ENCODE results near the gene LILRA5. TPM values are rescaled to one million over a fixed set of nuclear protein-coding genes. Genes with fewer than 3 reads are reported as not detected.
"Not testable (repeated sequence)": the region's sequence is repeated elsewhere in the genome, so short reads cannot be mapped to it uniquely, and the experiment has no call there.

Gene LILRA5
- 1.4 TPM for polyA plus RNA-seq (2013)

- Histone ChIP-seq H3K9me3 (ENCODE audit: control extremely low read depth in 1 of 5, control insufficient read depth in 4 of 5, insufficient read depth in 2 of 5, low read depth in 1 of 5, low read length in 4 of 5) (no peaks in the 10 kb centered on the region), H3K4me3 (ENCODE audit: control insufficient read depth in 1 of 7, extremely low read depth in 1 of 7, insufficient read depth in 4 of 7, low read depth in 2 of 7, low read length in 6 of 7) (peak within 1 kb of the TSS in 1 of 7 experiments; percentile 20), H3K4me1 (ENCODE audit: control extremely low read depth in 1 of 4, control insufficient read depth in 4 of 4, insufficient read depth in 4 of 4, low read length in 3 of 4) (peaks cover 3 to 16% (median 12%) of the 10 kb centered on the region in 4 experiments), H3K36me3 (ENCODE audit: control insufficient read depth in 4 of 4, insufficient read depth in 4 of 4, low read length in 3 of 4) (no peaks in the 10 kb centered on the region), H3K27ac (ENCODE audit: insufficient read depth in 1 of 2, low read depth in 1 of 2, low read length in 2 of 2, poor library complexity in 1 of 2, severe bottlenecking in 2 of 2) (no peak within 1 kb of the TSS), H3K27me3 (replicated peaks in 2 of 5; ENCODE audit: control insufficient read depth in 4 of 5, insufficient read depth in 5 of 5, low read length in 4 of 5) (no peaks in the 10 kb centered on the region)
- ChIA-PET CTCF (interaction anchor here (0.6 to 1.3 kb wide), 3 partner anchors 76 to 113 kb away, joined by 3 to 4 read pairs (median 3); no protein-coding TSS in a partner anchor), POLR2A (no interaction called here)
- DNase-seq = peak; percentile 33 to 78 (median 78)
- 17% methylated on average over 11 of the region's 13 CpGs for WGBS (ENCODE audit: insufficient coverage)
Observed at GRCh38 chr19:54312436-54313377, at the start of gene LILRA5. Gene LILRA5, minus strand, starts transcription at chr19:54313166. Its CDS starts 147 bp downstream, at chr19:54313019.

- Histone ChIP-seq H3K27ac (ENCODE audit: insufficient read depth in 1 of 2, low read depth in 1 of 2, low read length in 2 of 2, poor library complexity in 1 of 2, severe bottlenecking in 2 of 2) (peak overlapping the region in 1 of 2 experiments; percentile 3), H3K36me3 (ENCODE audit: control insufficient read depth in 4 of 4, insufficient read depth in 4 of 4, low read length in 3 of 4) (peaks cover 5 to 22% (median 14%) of the 10 kb centered on the region in 4 experiments), H3K4me3 (ENCODE audit: control insufficient read depth in 1 of 7, extremely low read depth in 1 of 7, insufficient read depth in 4 of 7, low read depth in 2 of 7, low read length in 6 of 7) (peak overlapping the region in 4 of 7 experiments; percentile 31 to 88 (median 68)), H3K4me1 (ENCODE audit: control extremely low read depth in 1 of 4, control insufficient read depth in 4 of 4, insufficient read depth in 4 of 4, low read length in 3 of 4) (peaks cover 25 to 62% (median 53%) of the 10 kb centered on the region in 4 experiments)
- DNase-seq = peak in 1 of 3 donors; percentile 48
- ChIA-PET POLR2A (interaction anchor here (0.6 to 1.0 kb wide), 2 partner anchors 17 to 26 kb away, joined by 3 to 4 read pairs; no protein-coding TSS in a partner anchor), CTCF (interaction anchor here (5.2 kb wide), 1 partner anchor 28 kb away, joined by 50 read pairs; no protein-coding TSS in a partner anchor)
- 0% methylated on average over 1 of the region's 10 CpGs for WGBS (ENCODE audit: insufficient coverage)
- not testable (repeated sequence) for H3K9me3 ChIP-seq (ENCODE audit: control extremely low read depth in 1 of 5, control insufficient read depth in 4 of 5, insufficient read depth in 2 of 5, low read depth in 1 of 5, low read length in 4 of 5); H3K27me3 ChIP-seq (replicated peaks in 2 of 5; ENCODE audit: control insufficient read depth in 4 of 5, insufficient read depth in 5 of 5, low read length in 4 of 5)
Observed at GRCh38 chr19:54361680-54362422, 48.9 kb upstream of the LILRA5 start.

- H3K9me3 ChIP-seq (ENCODE audit: control extremely low read depth in 1 of 5, control insufficient read depth in 4 of 5, insufficient read depth in 2 of 5, low read depth in 1 of 5, low read length in 4 of 5); H3K27ac ChIP-seq (ENCODE audit: insufficient read depth in 1 of 2, low read depth in 1 of 2, low read length in 2 of 2, poor library complexity in 1 of 2, severe bottlenecking in 2 of 2); CTCF ChIA-PET; DNase-seq; H3K4me3 ChIP-seq (ENCODE audit: control insufficient read depth in 1 of 7, extremely low read depth in 1 of 7, insufficient read depth in 4 of 7, low read depth in 2 of 7, low read length in 6 of 7); POLR2A ChIA-PET; H3K27me3 ChIP-seq (replicated peaks in 2 of 5; ENCODE audit: control insufficient read depth in 4 of 5, insufficient read depth in 5 of 5, low read length in 4 of 5): not testable (repeated sequence)
- Histone ChIP-seq H3K4me1 (ENCODE audit: control extremely low read depth in 1 of 4, control insufficient read depth in 4 of 4, insufficient read depth in 4 of 4, low read length in 3 of 4) (peaks cover 14 to 53% (median 40%) of the 10 kb centered on the region in 4 experiments), H3K36me3 (ENCODE audit: control insufficient read depth in 4 of 4, insufficient read depth in 4 of 4, low read length in 3 of 4) (peaks cover 12 to 48% (median 32%) of the 10 kb centered on the region in 4 experiments)
- 86% methylated on average over 1 of the region's 21 CpGs for WGBS (ENCODE audit: insufficient coverage)
Observed at GRCh38 chr19:54359149-54359820, 46.3 kb upstream of the LILRA5 start.

GRCh38 chr19:54357381-54357780, 44.4 kb upstream of the LILRA5 start:
- 88% methylated on average over 12 of the region's 16 CpGs for WGBS (ENCODE audit: insufficient coverage)
- no peaks in the 10 kb centered on the region for H3K27me3 ChIP-seq (replicated peaks in 2 of 5; ENCODE audit: control insufficient read depth in 4 of 5, insufficient read depth in 5 of 5, low read length in 4 of 5)
- H3K4me1 ChIP-seq (ENCODE audit: control extremely low read depth in 1 of 4, control insufficient read depth in 4 of 4, insufficient read depth in 4 of 4, low read length in 3 of 4) = peaks cover 8 to 44% (median 29%) of the 10 kb centered on the region in 4 experiments
- no peak overlapping the region for H3K27ac ChIP-seq (ENCODE audit: insufficient read depth in 1 of 2, low read depth in 1 of 2, low read length in 2 of 2, poor library complexity in 1 of 2, severe bottlenecking in 2 of 2)
- ChIA-PET POLR2A (no interaction called here), CTCF (interaction anchor here (0.6 to 6.5 kb wide), 6 partner anchors 11 to 60 kb away, joined by 3 to 95 read pairs (median 4); no protein-coding TSS in a partner anchor)
- H3K36me3 ChIP-seq (ENCODE audit: control insufficient read depth in 4 of 4, insufficient read depth in 4 of 4, low read length in 3 of 4) = peaks cover 18 to 48% (median 36%) of the 10 kb centered on the region in 4 experiments
- no peaks in the 10 kb centered on the region for H3K9me3 ChIP-seq (ENCODE audit: control extremely low read depth in 1 of 5, control insufficient read depth in 4 of 5, insufficient read depth in 2 of 5, low read depth in 1 of 5, low read length in 4 of 5)
- DNase-seq = no peak
- no peak overlapping the region for H3K4me3 ChIP-seq (ENCODE audit: control insufficient read depth in 1 of 7, extremely low read depth in 1 of 7, insufficient read depth in 4 of 7, low read depth in 2 of 7, low read length in 6 of 7)

GRCh38 chr19:54356444-54357056, 43.6 kb upstream of the LILRA5 start:
- Histone ChIP-seq H3K27ac (ENCODE audit: insufficient read depth in 1 of 2, low read depth in 1 of 2, low read length in 2 of 2, poor library complexity in 1 of 2, severe bottlenecking in 2 of 2) (no peak overlapping the region), H3K9me3 (ENCODE audit: control extremely low read depth in 1 of 5, control insufficient read depth in 4 of 5, insufficient read depth in 2 of 5, low read depth in 1 of 5, low read length in 4 of 5) (no peaks in the 10 kb centered on the region), H3K4me1 (ENCODE audit: control extremely low read depth in 1 of 4, control insufficient read depth in 4 of 4, insufficient read depth in 4 of 4, low read length in 3 of 4) (peaks cover 3 to 48% (median 33%) of the 10 kb centered on the region in 4 experiments), H3K4me3 (ENCODE audit: control insufficient read depth in 1 of 7, extremely low read depth in 1 of 7, insufficient read depth in 4 of 7, low read depth in 2 of 7, low read length in 6 of 7) (no peak overlapping the region), H3K27me3 (replicated peaks in 2 of 5; ENCODE audit: control insufficient read depth in 4 of 5, insufficient read depth in 5 of 5, low read length in 4 of 5) (no peaks in the 10 kb centered on the region), H3K36me3 (ENCODE audit: control insufficient read depth in 4 of 4, insufficient read depth in 4 of 4, low read length in 3 of 4) (peaks cover 18 to 48% (median 36%) of the 10 kb centered on the region in 4 experiments)
- WGBS (ENCODE audit: insufficient coverage) = 98% methylated on average over 4 of the region's 12 CpGs
- DNase-seq = no peak
- POLR2A ChIA-PET = no interaction called here
- CTCF ChIA-PET = interaction anchor here (0.6 to 6.5 kb wide), 6 partner anchors 11 to 59 kb away, joined by 3 to 95 read pairs (median 4); no protein-coding TSS in a partner anchor

GRCh38 chr19:54355675-54356074, 42.7 kb upstream of the LILRA5 start:
- ChIA-PET POLR2A (interaction anchor here (1.0 kb wide), 1 partner anchor 19 kb away, joined by 3 read pairs; no protein-coding TSS in a partner anchor), CTCF (interaction anchor here (1.3 to 6.5 kb wide), 7 partner anchors 9 to 54 kb away, joined by 3 to 95 read pairs (median 9); partner anchors contain the start of gene LAIR1)
- H3K36me3 ChIP-seq (ENCODE audit: control insufficient read depth in 4 of 4, insufficient read depth in 4 of 4, low read length in 3 of 4) = peaks cover 18 to 44% (median 30%) of the 10 kb centered on the region in 4 experiments
- WGBS (ENCODE audit: insufficient coverage) = 43% methylated on average over 8 of the region's 14 CpGs
- peak overlapping the region in 1 of 2 experiments; percentile 43 for H3K27ac ChIP-seq (ENCODE audit: insufficient read depth in 1 of 2, low read depth in 1 of 2, low read length in 2 of 2, poor library complexity in 1 of 2, severe bottlenecking in 2 of 2)
- no peak overlapping the region for H3K4me3 ChIP-seq (ENCODE audit: control insufficient read depth in 1 of 7, extremely low read depth in 1 of 7, insufficient read depth in 4 of 7, low read depth in 2 of 7, low read length in 6 of 7)
- DNase-seq = no peak
- peaks cover 7 to 47% (median 28%) of the 10 kb centered on the region in 4 experiments for H3K4me1 ChIP-seq (ENCODE audit: control extremely low read depth in 1 of 4, control insufficient read depth in 4 of 4, insufficient read depth in 4 of 4, low read length in 3 of 4)
- H3K27me3 ChIP-seq (replicated peaks in 2 of 5; ENCODE audit: control insufficient read depth in 4 of 5, insufficient read depth in 5 of 5, low read length in 4 of 5) = no peaks in the 10 kb centered on the region
- no peaks in the 10 kb centered on the region for H3K9me3 ChIP-seq (ENCODE audit: control extremely low read depth in 1 of 5, control insufficient read depth in 4 of 5, insufficient read depth in 2 of 5, low read depth in 1 of 5, low read length in 4 of 5)
